GM10266 (cell line): ENCODE measurements around the gene FARS2.

Experiments used
- DNase-seq: peaks from one replicate; pipeline ENCODE4 v3.0.0; 2012; ENCODE audit errors: extremely low spot score
- TF ChIP-seq, protein P1 (sequence below): IDR thresholded peaks from 2 replicates; pipeline ENCODE4 v1.5.1; 2012; ENCODE audit warnings: mild to moderate bottlenecking, low read depth; ENCODE audit not compliant: control insufficient read depth, insufficient read depth; ENCODE audit errors: missing control alignments

FARS2 gene

DNA sequence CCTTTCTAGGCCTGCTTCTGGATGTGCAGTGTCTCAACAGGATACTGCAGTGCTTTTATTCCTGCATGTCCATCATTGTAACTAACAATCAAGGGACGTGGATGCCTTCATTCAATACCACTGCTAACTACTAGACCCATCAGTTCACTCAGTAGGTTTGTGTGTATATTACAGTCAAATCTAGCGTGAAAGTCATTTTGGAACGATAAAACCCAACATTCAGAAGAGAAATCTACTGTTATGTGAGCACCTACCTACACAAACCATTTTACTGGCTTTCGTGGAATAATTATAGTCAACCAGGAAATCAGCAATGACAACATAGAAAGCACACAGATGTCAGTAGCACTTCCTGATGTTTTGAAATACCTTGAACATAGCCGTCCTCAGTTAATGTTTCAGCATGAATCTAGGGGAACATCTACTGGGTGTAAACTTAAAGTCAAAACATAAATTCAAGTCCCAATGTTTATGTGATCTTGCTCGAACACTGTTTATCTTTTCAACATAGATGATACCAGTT, 270.6 kb downstream of the FARS2 start:
- DNase-seq, result no peak

DNA sequence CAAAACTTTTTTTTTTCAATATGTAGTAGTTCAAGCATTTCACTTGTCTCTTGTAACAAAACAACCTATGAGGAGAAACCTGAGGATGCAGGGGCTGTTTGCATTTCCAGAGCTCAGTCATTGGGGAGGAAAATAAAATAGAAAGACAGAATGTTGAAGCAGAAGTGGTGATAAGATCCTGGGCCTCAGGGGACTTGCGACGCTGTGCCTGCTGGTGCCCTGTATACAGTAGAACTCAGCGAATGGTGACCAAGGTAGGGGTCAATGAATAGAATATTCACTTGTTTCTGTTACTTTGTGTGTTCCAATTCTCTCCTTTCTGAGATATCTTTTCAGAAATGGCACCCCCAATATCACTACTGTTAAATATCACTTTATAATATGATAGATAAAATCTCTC, 271.6 kb downstream of the FARS2 start:
- DNase-seq, result no peak
- TF ChIP-seq, protein P1, sequence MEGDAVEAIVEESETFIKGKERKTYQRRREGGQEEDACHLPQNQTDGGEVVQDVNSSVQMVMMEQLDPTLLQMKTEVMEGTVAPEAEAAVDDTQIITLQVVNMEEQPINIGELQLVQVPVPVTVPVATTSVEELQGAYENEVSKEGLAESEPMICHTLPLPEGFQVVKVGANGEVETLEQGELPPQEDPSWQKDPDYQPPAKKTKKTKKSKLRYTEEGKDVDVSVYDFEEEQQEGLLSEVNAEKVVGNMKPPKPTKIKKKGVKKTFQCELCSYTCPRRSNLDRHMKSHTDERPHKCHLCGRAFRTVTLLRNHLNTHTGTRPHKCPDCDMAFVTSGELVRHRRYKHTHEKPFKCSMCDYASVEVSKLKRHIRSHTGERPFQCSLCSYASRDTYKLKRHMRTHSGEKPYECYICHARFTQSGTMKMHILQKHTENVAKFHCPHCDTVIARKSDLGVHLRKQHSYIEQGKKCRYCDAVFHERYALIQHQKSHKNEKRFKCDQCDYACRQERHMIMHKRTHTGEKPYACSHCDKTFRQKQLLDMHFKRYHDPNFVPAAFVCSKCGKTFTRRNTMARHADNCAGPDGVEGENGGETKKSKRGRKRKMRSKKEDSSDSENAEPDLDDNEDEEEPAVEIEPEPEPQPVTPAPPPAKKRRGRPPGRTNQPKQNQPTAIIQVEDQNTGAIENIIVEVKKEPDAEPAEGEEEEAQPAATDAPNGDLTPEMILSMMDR, result no peak

More for the DNA sequence above, 270.6 kb downstream of the FARS2 start:
- TF ChIP-seq, protein P1, result no peak

DNA sequence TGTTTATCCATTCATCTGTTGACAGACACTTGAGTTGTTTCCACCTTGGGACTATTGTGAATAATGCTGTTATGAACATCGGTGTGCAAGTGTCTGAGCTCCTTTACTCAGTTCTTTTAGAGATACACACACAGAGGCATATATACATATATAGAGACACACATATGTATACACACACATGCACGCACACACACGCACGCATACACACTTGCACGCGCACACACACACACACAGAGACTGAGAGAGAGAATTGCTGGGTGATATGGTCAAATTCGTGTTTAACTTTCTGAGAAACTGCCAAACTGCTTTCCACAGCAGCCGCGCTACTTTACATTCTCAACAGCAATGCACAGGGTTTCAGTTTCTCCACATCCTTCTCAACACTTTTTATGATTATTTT, 273.3 kb downstream of the FARS2 start:
- TF ChIP-seq, protein P1, result no peak

DNA sequence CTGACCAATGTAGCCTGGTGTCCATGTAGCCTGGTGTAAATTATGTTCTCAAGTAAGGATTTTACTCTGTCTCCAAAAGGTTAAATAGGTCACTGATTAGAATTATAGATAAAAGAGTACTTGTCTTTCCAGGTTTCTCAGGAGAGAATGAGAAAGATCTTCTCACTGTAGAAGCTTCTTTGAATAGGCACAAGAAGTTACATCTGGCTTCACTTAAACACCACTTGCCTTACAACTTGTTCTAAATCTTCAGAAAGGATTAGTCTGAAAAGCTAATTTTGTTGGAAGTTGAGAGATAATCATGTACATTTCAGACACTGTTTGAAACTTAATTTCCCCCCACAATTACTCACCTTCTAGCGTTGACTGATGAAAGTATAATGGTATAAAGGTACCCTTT, 275.3 kb downstream of the FARS2 start:
- TF ChIP-seq, protein P1, result no peak
- no peak for DNase-seq

More for the DNA sequence above, 273.3 kb downstream of the FARS2 start:
- no peak for DNase-seq

DNA sequence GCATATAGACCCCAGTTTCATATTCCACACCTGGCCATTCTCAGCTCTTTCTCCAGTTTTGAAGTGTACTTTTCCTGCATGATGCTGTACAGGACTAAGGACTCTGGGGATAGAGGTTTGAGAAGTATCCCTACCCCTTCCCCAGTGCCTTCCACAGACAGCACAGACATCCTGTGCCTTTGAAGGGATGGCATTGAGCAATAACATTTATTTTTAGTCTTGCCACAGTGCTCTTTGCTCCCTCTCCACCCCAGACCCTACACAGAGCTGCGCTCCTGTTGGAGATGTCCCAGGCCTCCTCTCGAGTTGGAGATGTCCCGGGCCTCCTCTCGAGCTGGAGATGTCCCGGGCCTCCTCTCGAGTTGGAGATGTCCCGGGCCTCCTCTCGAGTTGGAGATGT, 275.8 kb downstream of the FARS2 start:
- DNase-seq, result no peak
- TF ChIP-seq, protein P1, result no peak

DNA sequence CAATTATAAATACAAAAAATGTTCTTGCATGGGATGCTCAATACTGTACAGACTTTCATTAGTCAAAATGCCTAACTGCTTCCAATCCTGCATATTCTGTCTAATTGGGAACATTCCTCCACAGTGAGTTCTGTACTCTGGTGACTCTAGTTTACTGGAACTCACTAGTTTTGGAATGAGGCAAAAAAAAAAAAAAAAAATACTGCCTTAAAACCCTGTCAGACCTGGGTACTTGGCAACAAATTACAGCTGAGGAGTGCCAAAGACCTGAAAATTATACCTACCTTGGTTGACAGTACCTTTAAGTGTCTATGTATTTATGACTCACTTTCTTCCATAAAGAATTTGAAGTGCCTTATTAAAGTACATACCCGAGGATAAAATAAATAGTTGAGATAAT, 276.7 kb downstream of the FARS2 start:
- TF ChIP-seq, protein P1, result no peak

DNA sequence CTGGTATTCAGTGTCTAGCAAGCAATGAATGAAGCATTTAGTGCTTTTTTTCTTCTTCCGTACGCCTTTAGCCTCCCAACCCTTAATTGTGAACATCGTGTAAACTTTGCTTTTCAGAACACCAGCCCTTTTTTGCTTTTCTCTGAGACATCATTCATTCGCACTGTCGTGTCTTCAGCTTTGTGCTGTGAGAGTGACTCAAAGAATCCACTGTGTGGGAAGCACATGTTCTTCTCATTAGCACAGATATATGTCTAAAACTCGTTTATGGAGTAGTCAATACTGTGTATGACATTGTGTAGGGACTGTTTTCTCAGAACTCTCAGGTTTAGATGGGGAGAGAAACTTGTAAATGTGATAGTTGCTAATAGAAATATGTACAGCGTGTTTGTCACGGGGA, 279.1 kb downstream of the FARS2 start:
- DNase-seq, result no peak
- TF ChIP-seq, protein P1, result no peak

More for the DNA sequence above, 276.7 kb downstream of the FARS2 start:
- no peak for DNase-seq
